H1 (cell line): Measurements from ENCODE around the gene METTL8. TPM values are rescaled to one million over a fixed set of nuclear protein-coding genes. Genes with fewer than 3 reads are reported as not detected.

Source experiments
- CTCF ChIA-PET: fragments of 300-600 bp; sonication (Branson Sonifier 250); formaldehyde crosslinking; loops from one replicate; lab custom pipeline; 2021; ENCODE audit not compliant: partially characterized antibody; lab: Charles Lee
- POLR2A ChIA-PET: fragments of 300-600 bp; sonication (Branson Sonifier 250); formaldehyde crosslinking; loops from one replicate; lab custom pipeline; 2021; ENCODE audit warnings: inconsistent platforms; ENCODE audit not compliant: partially characterized antibody; lab: Charles Lee
- DNase-seq, 2 experiments: peaks; one replicate each; pipeline versions ENCODE4 v3.0.0 to v3.0.0-alpha.2; 2010 to 2022; ENCODE audit warnings: low spot score in 2 of 2, low read depth in 1 of 2, mixed read lengths in 1 of 2
- FAIRE-seq: peaks from 2 replicates; lab custom pipeline; 2011; peaks lifted over from hg19 to GRCh38; lab: Jason Lieb, UNC
- H2AFZ ChIP-seq: 2 replicates; pipeline ENCODE4 v1.8.1; 2012; ENCODE audit warnings: low read length, inconsistent platforms
- H2AK5ac ChIP-seq: 2 replicates; pipeline ENCODE4 v1.6.1; 2013; ENCODE audit warnings: low read depth, low read length
- H2BK120ac ChIP-seq: replicated peaks from 2 replicates; pipeline ENCODE3; 2013; ENCODE audit warnings: low read depth, low read length, inconsistent platforms
- H2BK12ac ChIP-seq: 2 replicates; pipeline ENCODE4 v1.6.1; 2013; ENCODE audit warnings: low read depth, low read length
- H2BK15ac ChIP-seq: 2 replicates; pipeline ENCODE4 v1.6.1; 2013; ENCODE audit warnings: low read length
- H2BK20ac ChIP-seq: 2 replicates; pipeline ENCODE4 v1.6.1; 2013; ENCODE audit warnings: low read length
- H2BK5ac ChIP-seq: 2 replicates; pipeline ENCODE4 v1.6.1; 2013; ENCODE audit warnings: low read depth, low read length
- H3K14ac ChIP-seq: 2 replicates; pipeline ENCODE4 v1.6.1; 2013; ENCODE audit warnings: inconsistent platforms; ENCODE audit not compliant: insufficient read length
- H3K18ac ChIP-seq: 2 replicates; pipeline ENCODE4 v1.6.1; 2013; ENCODE audit warnings: low read length; ENCODE audit errors: extremely low read depth
- H3K23ac ChIP-seq: 2 replicates; pipeline ENCODE4 v1.6.1; 2013; ENCODE audit warnings: inconsistent platforms; ENCODE audit not compliant: insufficient read length
- H3K23me2 ChIP-seq: 2 replicates; pipeline ENCODE4 v1.6.1; 2013; ENCODE audit warnings: low read depth, low read length
- H3K27ac ChIP-seq: 2 replicates; pipeline ENCODE4 v1.6.1; 2011; ENCODE audit warnings: low read depth, low read length, inconsistent platforms
- H3K27me3 ChIP-seq, 4 experiments: replicated peaks in 1 of 4; 1 replicate in 1 of 4; 2 replicates in 3 of 4; pipeline versions ENCODE4 v1.6.1 to v1.8.1; 2011 to 2013; ENCODE audit warnings: low read length in 3 of 4, mild to moderate bottlenecking in 3 of 4, inconsistent platforms in 2 of 4, mixed read lengths in 2 of 4, moderate library complexity in 1 of 4; ENCODE audit not compliant: control insufficient read depth in 3 of 4, insufficient read depth in 3 of 4; ENCODE audit errors: extremely low read depth in 1 of 4
- H3K36me3 ChIP-seq, 4 experiments: 2 replicates each; pipeline versions ENCODE4 v1.6.1 to v1.8.1; 2011 to 2013; ENCODE audit warnings: mild to moderate bottlenecking in 4 of 4, low read length in 3 of 4, moderate library complexity in 2 of 4, control low read depth in 1 of 4, inconsistent platforms in 1 of 4; ENCODE audit not compliant: insufficient read depth in 4 of 4, control insufficient read depth in 2 of 4
- H3K4ac ChIP-seq: replicated peaks from 2 replicates; pipeline ENCODE3; 2013; ENCODE audit warnings: low read length, low read depth, mixed read lengths, inconsistent platforms; ENCODE audit not compliant: insufficient read length
- H3K4me1 ChIP-seq, 4 experiments: replicated peaks in 1 of 4; 1 replicate in 1 of 4; 2 replicates in 3 of 4; pipeline versions ENCODE4 v1.6.1 to v1.8.1; 2011 to 2013; ENCODE audit warnings: low read length in 3 of 4, inconsistent platforms in 2 of 4, mixed read lengths in 1 of 4; ENCODE audit not compliant: insufficient read depth in 4 of 4, control insufficient read depth in 3 of 4
- H3K4me2 ChIP-seq, 2 experiments: 2 replicates each; pipeline versions ENCODE4 v1.6.1 to v1.8.1; 2011 to 2013; ENCODE audit warnings: low read depth in 2 of 2, low read length in 2 of 2, control low read depth in 1 of 2, inconsistent platforms in 1 of 2, mild to moderate bottlenecking in 1 of 2; ENCODE audit not compliant: insufficient read depth in 1 of 2
- H3K4me3 ChIP-seq, 4 experiments: fragments of 200-600, 300-600 bp in 1 of 4; sonication (generic), shearing (Covaris generic), sonication (Bioruptor Twin) in 1 of 4; 2 replicates each; pipeline versions ENCODE4 v1.5.1 to v1.8.1; 2011 to 2016; ENCODE audit warnings: low read length in 4 of 4, low read depth in 3 of 4, control low read depth in 2 of 4, inconsistent platforms in 2 of 4, mild to moderate bottlenecking in 2 of 4, mixed read lengths in 1 of 4, moderate library complexity in 1 of 4; ENCODE audit not compliant: insufficient read depth in 2 of 4; ENCODE audit errors: extremely low read depth in 1 of 4
- H3K56ac ChIP-seq: replicated peaks from 2 replicates; pipeline ENCODE3; 2013; ENCODE audit warnings: low read depth, mild to moderate bottlenecking, mixed read lengths, low read length, inconsistent platforms; ENCODE audit not compliant: insufficient read length
- H3K79me1 ChIP-seq: 2 replicates; pipeline ENCODE4 v1.6.1; 2013; ENCODE audit warnings: low read depth, low read length, control low read depth
- H3K79me2 ChIP-seq, 2 experiments: 2 replicates each; pipeline versions ENCODE4 v1.6.1 to v1.8.1; 2012 to 2013; ENCODE audit warnings: low read length in 2 of 2, mild to moderate bottlenecking in 2 of 2, inconsistent platforms in 1 of 2; ENCODE audit not compliant: insufficient read depth in 2 of 2, control insufficient read depth in 1 of 2
- H3K9ac ChIP-seq, 4 experiments: replicated peaks in 1 of 4; 1 replicate in 1 of 4; 2 replicates in 3 of 4; pipeline versions ENCODE4 v1.6.1 to v1.8.1; 2011 to 2013; ENCODE audit warnings: low read depth in 3 of 4, low read length in 3 of 4, control low read depth in 2 of 4, mild to moderate bottlenecking in 2 of 4, moderate library complexity in 2 of 4, inconsistent platforms in 1 of 4; ENCODE audit errors: extremely low read depth in 1 of 4
- H3K9me3 ChIP-seq, 2 experiments: 2 replicates each; pipeline versions ENCODE4 v1.6.1 to v1.8.1; 2012 to 2013; ENCODE audit warnings: mild to moderate bottlenecking in 2 of 2, moderate library complexity in 2 of 2, control low read depth in 1 of 2, inconsistent platforms in 1 of 2, low read depth in 1 of 2, low read length in 1 of 2, mixed read lengths in 1 of 2; ENCODE audit not compliant: insufficient read depth in 2 of 2
- H4K20me1 ChIP-seq, 2 experiments: replicated peaks in 1 of 2; 2 replicates each; pipeline versions ENCODE3 to v1.8.1; 2011 to 2013; ENCODE audit warnings: inconsistent platforms in 2 of 2, low read length in 2 of 2, mild to moderate bottlenecking in 1 of 2; ENCODE audit not compliant: insufficient read depth in 2 of 2, control insufficient read depth in 1 of 2
- H4K5ac ChIP-seq: 2 replicates; pipeline ENCODE4 v1.6.1; 2013; ENCODE audit warnings: low read length, low read depth, mixed read lengths, inconsistent platforms; ENCODE audit not compliant: insufficient read length
- H4K8ac ChIP-seq: 2 replicates; pipeline ENCODE4 v1.8.0; 2013; ENCODE audit warnings: mild to moderate bottlenecking, moderate library complexity, low read length, inconsistent platforms; ENCODE audit not compliant: insufficient read depth; ENCODE audit errors: extremely low read depth
- H4K91ac ChIP-seq: replicated peaks from 2 replicates; pipeline ENCODE3; 2013; ENCODE audit warnings: low read length, mixed read lengths, inconsistent platforms; ENCODE audit not compliant: insufficient read length
- ATF2 ChIP-seq: IDR thresholded peaks from 2 replicates; pipeline ENCODE4 v1.6.1; 2012; ENCODE audit warnings: low read length, inconsistent platforms
- ATF3 ChIP-seq: IDR thresholded peaks from 2 replicates; pipeline ENCODE4 v1.6.1; 2011; ENCODE audit warnings: low read depth, mild to moderate bottlenecking, low read length; ENCODE audit not compliant: insufficient read depth
- BRCA1 ChIP-seq: IDR thresholded peaks from 2 replicates; pipeline ENCODE4 v1.6.1; 2012; ENCODE audit warnings: low read depth, low read length, improper control_type of control experiment
- CTCF ChIP-seq, 3 experiments: IDR thresholded peaks; 1 replicate in 2 of 3; 2 replicates in 1 of 3; pipeline versions ENCODE4 v1.5.1 to v1.6.1; 2011; ENCODE audit warnings: low read length in 3 of 3, mild to moderate bottlenecking in 3 of 3, inconsistent platforms in 2 of 3, low read depth in 1 of 3, moderate library complexity in 1 of 3; ENCODE audit not compliant: insufficient read depth in 1 of 3; ENCODE audit errors: control extremely low read depth in 1 of 3
- GTF2F1 ChIP-seq: IDR thresholded peaks from 2 replicates; pipeline ENCODE4 v1.6.1; 2012; ENCODE audit warnings: low read depth, low read length, improper control_type of control experiment, borderline replicate concordance
- PHF8 ChIP-seq: fragments of 200-600 bp; sonication (generic); conservative IDR thresholded peaks from 2 replicates; pipeline ENCODE4 v1.7.1; 2012; ENCODE audit warnings: low read depth, mild to moderate bottlenecking, inconsistent platforms, low read length, moderate library complexity
- RXRA ChIP-seq: IDR thresholded peaks from 2 replicates; pipeline ENCODE4 v1.6.1; 2011; ENCODE audit warnings: low read depth, mild to moderate bottlenecking, low read length, moderate library complexity; ENCODE audit not compliant: insufficient read depth
- SAP30 ChIP-seq: fragments of 300-600 bp; sonication (generic); IDR thresholded peaks from 2 replicates; pipeline ENCODE4 v1.7.1; 2012; ENCODE audit warnings: low read length, moderate library complexity, mild to moderate bottlenecking, inconsistent platforms; ENCODE audit not compliant: insufficient read depth, insufficient replicate concordance
- WGBS, 2 experiments: shearing (Covaris generic) in 1 of 2; methylation state at CpG; one replicate each; pipeline versions ENCODE4 v1.1.6 to v1.1.7; 2013 to 2015; ENCODE audit warnings: low lambda C conversion rate in 2 of 2, mixed read lengths in 2 of 2, inconsistent platforms in 1 of 2, low coverage in 1 of 2, missing lambda C conversion rate in 1 of 2; ENCODE audit not compliant: insufficient replicate concordance in 2 of 2, insufficient coverage in 1 of 2, insufficient read length in 1 of 2; ENCODE audit errors: extremely low coverage in 1 of 2, missing lambda C conversion rate in 1 of 2; 5-methylcytosine and 5-hydroxymethylcytosine counted together
- polyA plus RNA-seq, 7 experiments: library from polyadenylated mRNA; depleted of rRNA in 3 of 7; stranded (reverse) in 5 of 7; unstranded in 2 of 7; fragments of >200 nt in 5 of 7; fragments of 200-250 nt in 2 of 7; gene quantifications; 1 replicate in 5 of 7; 2 replicates in 1 of 7; 4 replicates in 1 of 7; pipeline versions ENCODE4 v1.2.1 to v1.2.3, GENCODE V29; 2011 to 2013; ENCODE audit warnings: missing spikeins in 2 of 7, mixed read lengths in 2 of 7
- total RNA-seq: library from RNA; stranded (reverse); fragmentation: NEBNext Ultra II Directional; extraction: Animal tissue kit (Norgen Biotek cat#: 25700); gene quantifications from 2 replicates; pipeline ENCODE4 v1.2.1, GENCODE V29; 2021

The METTL8 gene
- total and polyA plus RNA-seq, 2 of the 8 experiments (the other 6 are each of a cell fraction or from before 2014, with no cell fraction given): 17.6 to 79.7 TPM

- Histone ChIP-seq H3K27me3 (no peaks in the 10 kb centered on the region), H3K18ac (no peak overlapping the region), H2BK5ac (no peak overlapping the region), H3K4me3 (no peak overlapping the region), H3K9me3 (peaks cover 4 to 8% of the 10 kb centered on the region in 2 experiments; a peak in 3 of 4 replicates), H3K56ac (no peak overlapping the region), H3K4me2 (no peak overlapping the region), H2AFZ (no peak overlapping the region), H3K23me2 (no peaks in the 10 kb centered on the region), H2BK12ac (no peak overlapping the region), H4K5ac (no peak overlapping the region), H3K4ac (no peak overlapping the region), H3K9ac (no peak overlapping the region), H4K91ac (no peak overlapping the region), H3K79me2 (peaks cover 0 to 95% of the 10 kb centered on the region in 2 experiments; a peak in 3 of 4 replicates), H2BK120ac (no peak overlapping the region), H3K14ac (no peak overlapping the region), H2BK15ac (no peak overlapping the region), H4K8ac (no peak overlapping the region), H2BK20ac (no peak overlapping the region), H3K23ac (no peak overlapping the region), H3K36me3 (peaks cover 0 to 9% (median 0%) of the 10 kb centered on the region in 4 experiments; a peak in 2 of 8 replicates), H4K20me1 (no peaks in the 10 kb centered on the region), H3K4me1 (peaks cover 0 to 11% (median 3%) of the 10 kb centered on the region in 4 experiments; a peak in 4 of 7 replicates), H3K79me1 (no peaks in the 10 kb centered on the region), H2AK5ac (no peak overlapping the region), H3K27ac (no peak overlapping the region)
- ChIA-PET POLR2A (interaction anchor here (1.4 to 1.5 kb wide), 2 partner anchors 82 to 120 kb away, joined by 3 read pairs; partner anchors contain the start of gene CYBRD1), CTCF (interaction anchor here (1.0 kb wide), 1 partner anchor 8 kb away, joined by 3 read pairs; no protein-coding TSS in a partner anchor)
- no peak for FAIRE-seq
- 100% methylated on average over 1 of the region's 1 CpG; no CpG with 5 or more reads in 1 of the 2 experiments for WGBS, 2 experiments
- DNase-seq: no peak
- TF ChIP-seq ATF2 (no peak), BRCA1 (no peak), PHF8 (no peak), SAP30 (no peak), GTF2F1 (no peak), RXRA (no peak), CTCF (IDR thresholded peaks at IDR 0.05; ENCODE audit: control extremely low read depth in 1 of 3, insufficient read depth in 1 of 3, low read depth in 1 of 3, low read length in 3 of 3) (no peak), ATF3 (no peak)
Observed at GRCh38 chr2:171401947-171402346, 31.8 kb downstream of the METTL8 start.
